K562 (cell line): ENCODE data around the gene DCAF6. TPM values are rescaled to one million over a fixed set of nuclear protein-coding genes. Genes with fewer than 3 reads are reported as not detected.

Source experiments
- GATAD2B ChIP-seq: fragments of 450-650 bp; IDR thresholded peaks from 2 replicates; pipeline ENCODE4 v1.6.1; 2017; ENCODE audit warnings: mild to moderate bottlenecking, borderline replicate concordance
- HOXB6 ChIP-seq: fragments of 250-450 bp; sonication (Bioruptor Pico); IDR thresholded peaks from 2 replicates; pipeline ENCODE4 v1.5.1; 2022; ENCODE audit warnings: mild to moderate bottlenecking, borderline replicate concordance
- MBD2 ChIP-seq: sonication (generic); IDR thresholded peaks from 2 replicates; pipeline ENCODE4 v1.6.1; 2016; ENCODE audit warnings: low read depth, borderline replicate concordance
- TAL1 ChIP-seq: fragments of 450-650 bp; IDR thresholded peaks from 2 replicates; pipeline ENCODE4 v1.6.1; 2016; ENCODE audit warnings: mild to moderate bottlenecking
- TEAD4 ChIP-seq, 2 experiments: sonication (generic) in 1 of 2; formaldehyde crosslinking in 1 of 2; IDR thresholded peaks; 2 replicates each; pipeline versions ENCODE4 v1.6.1 to v1.8.0; 2012 to 2022; ENCODE audit warnings: borderline replicate concordance in 1 of 2, inconsistent platforms in 1 of 2, low read length in 1 of 2, mild to moderate bottlenecking in 1 of 2, missing genetic modification reagents in 1 of 2
- ZNF165 ChIP-seq: fragments of 250-450 bp; sonication (Bioruptor Pico); IDR thresholded peaks from 2 replicates; pipeline ENCODE4 v1.4.0; 2020; ENCODE audit warnings: borderline replicate concordance
- polyA plus RNA-seq, 8 experiments: library from polyadenylated mRNA; depleted of rRNA in 4 of 8; stranded (reverse) in 5 of 8; unstranded in 3 of 8; fragments of >200 nt; fragmentation: Nextera tagmentation in 2 of 8; fragmentation: Illumina TruSeq in 1 of 8; extraction: Ambion mirVana in 2 of 8; extraction: Trizol in 1 of 8; gene quantifications; 2 replicates each; pipeline versions ENCODE4 v1.2.1 to v1.2.3, GENCODE V29; 2011 to 2014; ENCODE audit warnings: inconsistent platforms in 1 of 8, missing spikeins in 1 of 8
- total RNA-seq, 7 experiments: library from RNA; depleted of rRNA in 6 of 7; stranded (reverse); fragments of >200 nt in 6 of 7; fragmentation: Illumina TruSeq in 2 of 7; extraction: Trizol in 2 of 7; gene quantifications; 2 replicates each; pipeline versions ENCODE4 v1.2.1 to v1.2.3, GENCODE V29; 2011 to 2021; ENCODE audit warnings: low replicate concordance in 1 of 7
- TF ChIP-seq, protein P1 (sequence below): sonication (generic); formaldehyde crosslinking; IDR thresholded peaks from 2 replicates; pipeline ENCODE4 v1.8.1; 2023; ENCODE audit warnings: missing genetic modification reagents, mild to moderate bottlenecking, borderline replicate concordance
- TF ChIP-seq, protein P2 (sequence below): sonication (generic); formaldehyde crosslinking; IDR thresholded peaks from 2 replicates; pipeline ENCODE4 v1.8.0; 2022; ENCODE audit warnings: mild to moderate bottlenecking, missing genetic modification reagents, borderline replicate concordance
- TF ChIP-seq, protein P3 (sequence below): sonication (generic); formaldehyde crosslinking; IDR thresholded peaks from 2 replicates; pipeline ENCODE4 v1.8.1; 2023; ENCODE audit warnings: mild to moderate bottlenecking, missing genetic modification reagents
- TF ChIP-seq, protein P4 (sequence below): fragments of 450-650 bp; IDR thresholded peaks from 2 replicates; pipeline ENCODE4 v1.6.1; 2018; ENCODE audit not compliant: partially characterized antibody
- TF ChIP-seq, protein P5 (sequence below): fragments of 250-450 bp; sonication (Bioruptor Pico); IDR thresholded peaks from 2 replicates; pipeline ENCODE4 v1.8.0; 2022; ENCODE audit warnings: inconsistent platforms, mild to moderate bottlenecking, moderate library complexity, borderline replicate concordance

DCAF6 gene
- total and polyA plus RNA-seq, 9 of the 15 experiments (the other 6 are each of a cell fraction or from before 2014, with no cell fraction given) = 19.1 to 102 (median 46.3) TPM

DNA sequence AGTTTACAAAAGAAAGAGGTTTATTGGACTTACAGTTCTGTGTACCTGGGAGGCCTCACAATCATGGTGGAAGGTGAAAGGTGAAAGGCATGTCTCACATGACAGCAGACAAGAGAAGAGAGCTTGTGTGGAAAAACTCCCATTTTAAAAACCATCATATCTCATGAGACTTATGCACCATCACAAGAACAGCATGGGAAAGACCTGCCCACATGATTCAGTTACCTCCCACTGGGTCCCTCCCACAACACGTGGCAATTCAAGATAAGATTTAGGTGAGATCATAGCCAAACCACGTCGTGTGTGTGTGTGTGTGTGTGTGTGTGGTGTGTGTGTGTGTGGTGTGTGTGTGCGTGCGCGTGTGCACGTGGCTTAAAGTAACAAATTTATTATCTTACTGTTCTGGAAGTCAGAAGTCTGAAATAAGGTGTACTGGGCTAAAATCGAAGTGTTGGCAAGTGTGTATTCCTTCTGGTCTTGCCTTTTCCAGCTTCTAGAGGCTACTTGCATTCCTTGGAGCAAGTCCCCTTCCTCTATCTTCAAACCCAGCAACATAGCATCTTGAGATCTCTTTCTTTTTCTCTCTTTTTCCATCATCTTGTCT is 48.5 kb downstream of the DCAF6 start (continued):
- TF ChIP-seq, protein P1, sequence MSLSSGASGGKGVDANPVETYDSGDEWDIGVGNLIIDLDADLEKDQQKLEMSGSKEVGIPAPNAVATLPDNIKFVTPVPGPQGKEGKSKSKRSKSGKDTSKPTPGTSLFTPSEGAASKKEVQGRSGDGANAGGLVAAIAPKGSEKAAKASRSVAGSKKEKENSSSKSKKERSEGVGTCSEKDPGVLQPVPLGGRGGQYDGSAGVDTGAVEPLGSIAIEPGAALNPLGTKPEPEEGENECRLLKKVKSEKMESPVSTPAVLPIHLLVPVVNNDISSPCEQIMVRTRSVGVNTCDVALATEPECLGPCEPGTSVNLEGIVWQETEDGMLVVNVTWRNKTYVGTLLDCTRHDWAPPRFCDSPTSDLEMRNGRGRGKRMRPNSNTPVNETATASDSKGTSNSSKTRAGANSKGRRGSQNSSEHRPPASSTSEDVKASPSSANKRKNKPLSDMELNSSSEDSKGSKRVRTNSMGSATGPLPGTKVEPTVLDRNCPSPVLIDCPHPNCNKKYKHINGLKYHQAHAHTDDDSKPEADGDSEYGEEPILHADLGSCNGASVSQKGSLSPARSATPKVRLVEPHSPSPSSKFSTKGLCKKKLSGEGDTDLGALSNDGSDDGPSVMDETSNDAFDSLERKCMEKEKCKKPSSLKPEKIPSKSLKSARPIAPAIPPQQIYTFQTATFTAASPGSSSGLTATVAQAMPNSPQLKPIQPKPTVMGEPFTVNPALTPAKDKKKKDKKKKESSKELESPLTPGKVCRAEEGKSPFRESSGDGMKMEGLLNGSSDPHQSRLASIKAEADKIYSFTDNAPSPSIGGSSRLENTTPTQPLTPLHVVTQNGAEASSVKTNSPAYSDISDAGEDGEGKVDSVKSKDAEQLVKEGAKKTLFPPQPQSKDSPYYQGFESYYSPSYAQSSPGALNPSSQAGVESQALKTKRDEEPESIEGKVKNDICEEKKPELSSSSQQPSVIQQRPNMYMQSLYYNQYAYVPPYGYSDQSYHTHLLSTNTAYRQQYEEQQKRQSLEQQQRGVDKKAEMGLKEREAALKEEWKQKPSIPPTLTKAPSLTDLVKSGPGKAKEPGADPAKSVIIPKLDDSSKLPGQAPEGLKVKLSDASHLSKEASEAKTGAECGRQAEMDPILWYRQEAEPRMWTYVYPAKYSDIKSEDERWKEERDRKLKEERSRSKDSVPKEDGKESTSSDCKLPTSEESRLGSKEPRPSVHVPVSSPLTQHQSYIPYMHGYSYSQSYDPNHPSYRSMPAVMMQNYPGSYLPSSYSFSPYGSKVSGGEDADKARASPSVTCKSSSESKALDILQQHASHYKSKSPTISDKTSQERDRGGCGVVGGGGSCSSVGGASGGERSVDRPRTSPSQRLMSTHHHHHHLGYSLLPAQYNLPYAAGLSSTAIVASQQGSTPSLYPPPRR (CRISPR knock-in tag) = peak; percentile 95
- TF ChIP-seq ZNF165 (no peak), TEAD4 (IDR thresholded peaks at IDR 0.05; ENCODE audit: low read length) (peak; percentile 93), TEAD4 (CRISPR knock-in tag; IDR thresholded peaks at IDR 0.05; ENCODE audit: borderline replicate concordance) (no peak), HOXB6 (CRISPR knock-in tag) (peak; percentile 38; the same call in 1 of the 2 replicates), GATAD2B (no peak), MBD2 (peak; percentile 75; the same call in 1 of the 2 replicates), TAL1 (peak; percentile 90)
- TF ChIP-seq, protein P2, sequence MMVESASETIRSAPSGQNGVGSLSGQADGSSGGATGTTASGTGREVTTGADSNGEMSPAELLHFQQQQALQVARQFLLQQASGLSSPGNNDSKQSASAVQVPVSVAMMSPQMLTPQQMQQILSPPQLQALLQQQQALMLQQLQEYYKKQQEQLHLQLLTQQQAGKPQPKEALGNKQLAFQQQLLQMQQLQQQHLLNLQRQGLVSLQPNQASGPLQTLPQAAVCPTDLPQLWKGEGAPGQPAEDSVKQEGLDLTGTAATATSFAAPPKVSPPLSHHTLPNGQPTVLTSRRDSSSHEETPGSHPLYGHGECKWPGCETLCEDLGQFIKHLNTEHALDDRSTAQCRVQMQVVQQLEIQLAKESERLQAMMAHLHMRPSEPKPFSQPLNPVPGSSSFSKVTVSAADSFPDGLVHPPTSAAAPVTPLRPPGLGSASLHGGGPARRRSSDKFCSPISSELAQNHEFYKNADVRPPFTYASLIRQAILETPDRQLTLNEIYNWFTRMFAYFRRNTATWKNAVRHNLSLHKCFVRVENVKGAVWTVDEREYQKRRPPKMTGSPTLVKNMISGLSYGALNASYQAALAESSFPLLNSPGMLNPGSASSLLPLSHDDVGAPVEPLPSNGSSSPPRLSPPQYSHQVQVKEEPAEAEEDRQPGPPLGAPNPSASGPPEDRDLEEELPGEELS (CRISPR knock-in tag) = no peak
- TF ChIP-seq, protein P3, sequence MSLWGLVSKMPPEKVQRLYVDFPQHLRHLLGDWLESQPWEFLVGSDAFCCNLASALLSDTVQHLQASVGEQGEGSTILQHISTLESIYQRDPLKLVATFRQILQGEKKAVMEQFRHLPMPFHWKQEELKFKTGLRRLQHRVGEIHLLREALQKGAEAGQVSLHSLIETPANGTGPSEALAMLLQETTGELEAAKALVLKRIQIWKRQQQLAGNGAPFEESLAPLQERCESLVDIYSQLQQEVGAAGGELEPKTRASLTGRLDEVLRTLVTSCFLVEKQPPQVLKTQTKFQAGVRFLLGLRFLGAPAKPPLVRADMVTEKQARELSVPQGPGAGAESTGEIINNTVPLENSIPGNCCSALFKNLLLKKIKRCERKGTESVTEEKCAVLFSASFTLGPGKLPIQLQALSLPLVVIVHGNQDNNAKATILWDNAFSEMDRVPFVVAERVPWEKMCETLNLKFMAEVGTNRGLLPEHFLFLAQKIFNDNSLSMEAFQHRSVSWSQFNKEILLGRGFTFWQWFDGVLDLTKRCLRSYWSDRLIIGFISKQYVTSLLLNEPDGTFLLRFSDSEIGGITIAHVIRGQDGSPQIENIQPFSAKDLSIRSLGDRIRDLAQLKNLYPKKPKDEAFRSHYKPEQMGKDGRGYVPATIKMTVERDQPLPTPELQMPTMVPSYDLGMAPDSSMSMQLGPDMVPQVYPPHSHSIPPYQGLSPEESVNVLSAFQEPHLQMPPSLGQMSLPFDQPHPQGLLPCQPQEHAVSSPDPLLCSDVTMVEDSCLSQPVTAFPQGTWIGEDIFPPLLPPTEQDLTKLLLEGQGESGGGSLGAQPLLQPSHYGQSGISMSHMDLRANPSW (CRISPR knock-in tag) = no peak
- TF ChIP-seq, protein P4, sequence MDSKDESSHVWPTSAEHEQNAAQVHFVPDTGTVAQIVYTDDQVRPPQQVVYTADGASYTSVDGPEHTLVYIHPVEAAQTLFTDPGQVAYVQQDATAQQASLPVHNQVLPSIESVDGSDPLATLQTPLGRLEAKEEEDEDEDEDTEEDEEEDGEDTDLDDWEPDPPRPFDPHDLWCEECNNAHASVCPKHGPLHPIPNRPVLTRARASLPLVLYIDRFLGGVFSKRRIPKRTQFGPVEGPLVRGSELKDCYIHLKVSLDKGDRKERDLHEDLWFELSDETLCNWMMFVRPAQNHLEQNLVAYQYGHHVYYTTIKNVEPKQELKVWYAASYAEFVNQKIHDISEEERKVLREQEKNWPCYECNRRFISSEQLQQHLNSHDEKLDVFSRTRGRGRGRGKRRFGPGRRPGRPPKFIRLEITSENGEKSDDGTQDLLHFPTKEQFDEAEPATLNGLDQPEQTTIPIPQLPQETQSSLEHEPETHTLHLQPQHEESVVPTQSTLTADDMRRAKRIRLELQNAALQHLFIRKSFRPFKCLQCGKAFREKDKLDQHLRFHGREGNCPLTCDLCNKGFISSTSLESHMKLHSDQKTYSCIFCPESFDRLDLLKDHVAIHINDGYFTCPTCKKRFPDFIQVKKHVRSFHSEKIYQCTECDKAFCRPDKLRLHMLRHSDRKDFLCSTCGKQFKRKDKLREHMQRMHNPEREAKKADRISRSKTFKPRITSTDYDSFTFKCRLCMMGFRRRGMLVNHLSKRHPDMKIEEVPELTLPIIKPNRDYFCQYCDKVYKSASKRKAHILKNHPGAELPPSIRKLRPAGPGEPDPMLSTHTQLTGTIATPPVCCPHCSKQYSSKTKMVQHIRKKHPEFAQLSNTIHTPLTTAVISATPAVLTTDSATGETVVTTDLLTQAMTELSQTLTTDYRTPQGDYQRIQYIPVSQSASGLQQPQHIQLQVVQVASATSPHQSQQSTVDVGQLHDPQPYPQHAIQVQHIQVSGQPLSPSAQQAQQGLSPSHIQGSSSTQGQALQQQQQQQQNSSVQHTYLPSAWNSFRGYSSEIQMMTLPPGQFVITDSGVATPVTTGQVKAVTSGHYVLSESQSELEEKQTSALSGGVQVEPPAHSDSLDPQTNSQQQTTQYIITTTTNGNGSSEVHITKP = no peak
- TF ChIP-seq, protein P5, sequence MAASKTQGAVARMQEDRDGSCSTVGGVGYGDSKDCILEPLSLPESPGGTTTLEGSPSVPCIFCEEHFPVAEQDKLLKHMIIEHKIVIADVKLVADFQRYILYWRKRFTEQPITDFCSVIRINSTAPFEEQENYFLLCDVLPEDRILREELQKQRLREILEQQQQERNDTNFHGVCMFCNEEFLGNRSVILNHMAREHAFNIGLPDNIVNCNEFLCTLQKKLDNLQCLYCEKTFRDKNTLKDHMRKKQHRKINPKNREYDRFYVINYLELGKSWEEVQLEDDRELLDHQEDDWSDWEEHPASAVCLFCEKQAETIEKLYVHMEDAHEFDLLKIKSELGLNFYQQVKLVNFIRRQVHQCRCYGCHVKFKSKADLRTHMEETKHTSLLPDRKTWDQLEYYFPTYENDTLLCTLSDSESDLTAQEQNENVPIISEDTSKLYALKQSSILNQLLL (CRISPR knock-in tag) = no peak
